Astrocyte (in vitro differentiated cells and primary cell): ENCODE results near the gene TMEM62. TPM values are rescaled to one million over a fixed set of nuclear protein-coding genes. Genes with fewer than 3 reads are reported as not detected.

Experiments
- DNase-seq: peaks from one replicate; pipeline ENCODE4 v3.0.0-alpha.2; 2010; ENCODE audit warnings: low read depth
- FAIRE-seq: peaks from 2 replicates; lab custom pipeline; 2011; peaks lifted over from hg19 to GRCh38; lab: Jason Lieb, UNC
- H2AFZ ChIP-seq: 2 replicates; pipeline ENCODE4 v1.6.0; 2012; ENCODE audit warnings: low read depth, low read length, inconsistent platforms
- H3K27ac ChIP-seq: 2 replicates; pipeline ENCODE4 v1.5.1; 2011; ENCODE audit warnings: low read depth, low read length, inconsistent platforms
- H3K27me3 ChIP-seq: 2 replicates; pipeline ENCODE4 v1.6.0; 2011; ENCODE audit warnings: low read length, inconsistent platforms; ENCODE audit not compliant: insufficient read depth
- H3K36me3 ChIP-seq: 2 replicates; pipeline ENCODE4 v1.5.1; 2011; ENCODE audit warnings: low read length, inconsistent platforms; ENCODE audit not compliant: insufficient read depth
- H3K4me1 ChIP-seq: 2 replicates; pipeline ENCODE4 v1.5.1; 2011; ENCODE audit warnings: low read length, inconsistent platforms; ENCODE audit not compliant: insufficient read depth
- H3K4me2 ChIP-seq: 2 replicates; pipeline ENCODE4 v1.6.0; 2012; ENCODE audit warnings: low read length, inconsistent platforms
- H3K4me3 ChIP-seq: 2 replicates; pipeline ENCODE4 v1.5.1; 2011; ENCODE audit warnings: low read depth, mild to moderate bottlenecking, low read length, inconsistent platforms; ENCODE audit not compliant: insufficient read depth
- H3K79me2 ChIP-seq: 2 replicates; pipeline ENCODE4 v1.6.0; 2012; ENCODE audit warnings: mild to moderate bottlenecking, low read length, inconsistent platforms; ENCODE audit not compliant: insufficient read depth
- H3K9ac ChIP-seq: 2 replicates; pipeline ENCODE4 v1.6.0; 2012; ENCODE audit warnings: mild to moderate bottlenecking, low read length, inconsistent platforms
- H3K9me3 ChIP-seq: 2 replicates; pipeline ENCODE4 v1.5.1; 2012; ENCODE audit warnings: low read depth, mild to moderate bottlenecking, low read length, inconsistent platforms; ENCODE audit not compliant: insufficient read depth
- H4K20me1 ChIP-seq: 2 replicates; pipeline ENCODE4 v1.6.0; 2012; ENCODE audit warnings: low read length, inconsistent platforms; ENCODE audit not compliant: insufficient read depth
- H3K27ac Mint-ChIP-seq: one replicate; pipeline ENCODE4 v1.8.0; 2021; ENCODE audit warnings: mild to moderate bottlenecking, mixed read lengths; ENCODE audit not compliant: unreplicated experiment
- H3K27me3 Mint-ChIP-seq: one replicate; pipeline ENCODE4 v1.8.0; 2021; ENCODE audit warnings: low read depth, mixed read lengths; ENCODE audit not compliant: unreplicated experiment
- H3K36me3 Mint-ChIP-seq: one replicate; pipeline ENCODE4 v1.8.0; 2021; ENCODE audit warnings: low read depth, mixed read lengths; ENCODE audit not compliant: unreplicated experiment
- H3K4me1 Mint-ChIP-seq: one replicate; pipeline ENCODE4 v1.8.0; 2021; ENCODE audit warnings: low read depth, mixed read lengths; ENCODE audit not compliant: unreplicated experiment
- H3K4me3 Mint-ChIP-seq: one replicate; pipeline ENCODE4 v1.8.0; 2021; ENCODE audit warnings: mild to moderate bottlenecking, moderate library complexity, mixed read lengths; ENCODE audit not compliant: unreplicated experiment
- H3K9me3 Mint-ChIP-seq: one replicate; pipeline ENCODE4 v1.8.0; 2021; ENCODE audit warnings: mild to moderate bottlenecking, mixed read lengths; ENCODE audit not compliant: unreplicated experiment
- EZH2 ChIP-seq: IDR thresholded peaks from 2 replicates; pipeline ENCODE4 v1.6.1; 2012; ENCODE audit warnings: mild to moderate bottlenecking, low read length, inconsistent platforms; ENCODE audit not compliant: insufficient read depth
- total RNA-seq: library from RNA; stranded (reverse); gene quantifications from 2 replicates; pipeline ENCODE4 v1.2.1, GENCODE V29; 2021
- TF ChIP-seq, protein P1 (sequence below): IDR thresholded peaks from 2 replicates; pipeline ENCODE4 v1.5.1; 2011; ENCODE audit warnings: low read depth, mild to moderate bottlenecking, inconsistent platforms, low read length, moderate library complexity; ENCODE audit not compliant: insufficient read depth

Gene TMEM62
- total RNA-seq, 1 donor from 2014 or later, result 15.2 TPM

DNA sequence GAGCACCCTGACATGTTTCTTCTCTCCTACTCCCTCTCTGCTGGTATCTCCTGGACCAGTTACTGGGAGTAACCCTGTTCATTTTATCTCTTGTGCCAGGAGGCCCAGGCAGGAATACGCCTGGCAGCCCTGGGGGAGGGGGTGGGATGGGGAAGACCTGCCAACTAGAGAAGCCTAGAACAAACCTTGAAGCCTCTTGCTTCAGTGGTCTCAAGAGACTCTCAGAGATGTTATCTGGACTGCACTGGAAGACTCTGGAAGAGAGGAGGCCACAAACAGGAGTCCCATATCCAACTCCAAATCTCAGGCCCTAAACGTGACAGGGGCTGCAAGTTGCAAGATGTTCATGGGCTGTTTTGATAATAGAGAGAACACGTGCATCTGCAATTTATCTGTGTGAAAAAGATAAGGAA is 87.6 kb downstream of the TMEM62 start, which contains the start of gene EPB42:
TSS of gene EPB42 (minus strand) at position 28 of the 413 bp plus-strand sequence. CDS start 193 bp downstream, outside the sequence.
- no peaks in the 10 kb centered on the region for H4K20me1 ChIP-seq
- FAIRE-seq (no peak), DNase-seq (no peak)
- no peak for TF ChIP-seq EZH2
- TF ChIP-seq, protein P1, sequence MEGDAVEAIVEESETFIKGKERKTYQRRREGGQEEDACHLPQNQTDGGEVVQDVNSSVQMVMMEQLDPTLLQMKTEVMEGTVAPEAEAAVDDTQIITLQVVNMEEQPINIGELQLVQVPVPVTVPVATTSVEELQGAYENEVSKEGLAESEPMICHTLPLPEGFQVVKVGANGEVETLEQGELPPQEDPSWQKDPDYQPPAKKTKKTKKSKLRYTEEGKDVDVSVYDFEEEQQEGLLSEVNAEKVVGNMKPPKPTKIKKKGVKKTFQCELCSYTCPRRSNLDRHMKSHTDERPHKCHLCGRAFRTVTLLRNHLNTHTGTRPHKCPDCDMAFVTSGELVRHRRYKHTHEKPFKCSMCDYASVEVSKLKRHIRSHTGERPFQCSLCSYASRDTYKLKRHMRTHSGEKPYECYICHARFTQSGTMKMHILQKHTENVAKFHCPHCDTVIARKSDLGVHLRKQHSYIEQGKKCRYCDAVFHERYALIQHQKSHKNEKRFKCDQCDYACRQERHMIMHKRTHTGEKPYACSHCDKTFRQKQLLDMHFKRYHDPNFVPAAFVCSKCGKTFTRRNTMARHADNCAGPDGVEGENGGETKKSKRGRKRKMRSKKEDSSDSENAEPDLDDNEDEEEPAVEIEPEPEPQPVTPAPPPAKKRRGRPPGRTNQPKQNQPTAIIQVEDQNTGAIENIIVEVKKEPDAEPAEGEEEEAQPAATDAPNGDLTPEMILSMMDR, result no peak
- H2AFZ ChIP-seq, result no peak within 1 kb of the TSS
- no peaks in the 10 kb centered on the region for H3K4me1 Mint-ChIP-seq
- H3K36me3 ChIP-seq, result no peaks in the 10 kb centered on the region
- no peaks in the 10 kb centered on the region for H3K79me2 ChIP-seq
- no peak within 1 kb of the TSS for H3K9ac ChIP-seq
- H3K4me1 ChIP-seq, result no peaks in the 10 kb centered on the region
- peaks cover 24% of the 10 kb centered on the region for H3K27me3 Mint-ChIP-seq
- no peak within 1 kb of the TSS for H3K4me3 Mint-ChIP-seq
- H3K36me3 Mint-ChIP-seq, result no peaks in the 10 kb centered on the region
- peaks cover 18% of the 10 kb centered on the region for H3K27me3 ChIP-seq
- no peak within 1 kb of the TSS for H3K27ac Mint-ChIP-seq
- H3K9me3 Mint-ChIP-seq, result peaks cover 2% of the 10 kb centered on the region
- no peak within 1 kb of the TSS for H3K4me2 ChIP-seq
- no peak within 1 kb of the TSS for H3K27ac ChIP-seq
- H3K4me3 ChIP-seq, result no peak within 1 kb of the TSS
- H3K9me3 ChIP-seq, result no peaks in the 10 kb centered on the region

DNA sequence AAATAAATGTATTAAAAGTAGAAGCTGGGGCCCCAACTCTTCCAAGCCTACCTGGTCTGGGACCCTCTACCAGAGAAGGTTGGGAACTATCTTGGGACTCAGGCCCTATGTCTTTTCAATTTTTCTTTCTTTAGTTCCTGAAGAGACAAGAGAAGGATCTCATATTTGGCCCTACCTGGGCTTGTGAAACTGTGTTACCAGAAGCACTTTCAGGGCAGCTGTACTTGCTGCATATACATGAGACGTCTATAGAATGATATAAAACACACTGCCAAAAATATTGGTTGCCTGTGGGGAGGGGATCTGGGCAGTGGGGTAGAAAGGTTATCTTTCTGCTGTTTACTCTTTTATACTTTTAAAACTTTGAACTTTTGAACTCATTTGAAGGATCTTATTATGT is 88.0 kb downstream of the TMEM62 start:
- H3K4me3 Mint-ChIP-seq, result no peak overlapping the region

More for the DNA sequence above, 88.0 kb downstream of the TMEM62 start:
- H3K27me3 Mint-ChIP-seq, result peaks cover 24% of the 10 kb centered on the region
- no peak overlapping the region for H3K27ac Mint-ChIP-seq
- no peak overlapping the region for H2AFZ ChIP-seq
- FAIRE-seq, result no peak
- H3K4me2 ChIP-seq, result no peak overlapping the region
- no peak overlapping the region for H3K9ac ChIP-seq
- no peaks in the 10 kb centered on the region for H3K9me3 ChIP-seq
- DNase-seq, result no peak
- H3K36me3 Mint-ChIP-seq, result no peaks in the 10 kb centered on the region
- no peaks in the 10 kb centered on the region for H3K79me2 ChIP-seq
- H4K20me1 ChIP-seq, result no peaks in the 10 kb centered on the region
- peaks cover 2% of the 10 kb centered on the region for H3K9me3 Mint-ChIP-seq
- H3K4me1 Mint-ChIP-seq, result no peaks in the 10 kb centered on the region
- H3K4me1 ChIP-seq, result no peaks in the 10 kb centered on the region
- peaks cover 18% of the 10 kb centered on the region for H3K27me3 ChIP-seq
- no peak overlapping the region for H3K4me3 ChIP-seq
- no peaks in the 10 kb centered on the region for H3K36me3 ChIP-seq
- TF ChIP-seq, protein P1, result no peak
- no peak for TF ChIP-seq EZH2
- H3K27ac ChIP-seq, result no peak overlapping the region
